Smooth muscle cell (in vitro differentiated cells): ENCODE measurements around the gene POP7. TPM values are rescaled to one million over a fixed set of nuclear protein-coding genes. Genes with fewer than 3 reads are reported as not detected.

ENCODE experiments used
- DNase-seq: peaks from one replicate; lab custom pipeline; 2025; ENCODE audit not compliant: unreplicated experiment; lab: John Stamatoyannopoulos, UW
- H2AFZ ChIP-seq: fragments of 200-600 bp; sonication (generic); 2 replicates; pipeline ENCODE4 v1.6.0; 2016; ENCODE audit warnings: antibody characterized with exemption, low read depth, mild to moderate bottlenecking
- H3F3A ChIP-seq: fragments of 200-600 bp; sonication (generic); 2 replicates; pipeline ENCODE4 v1.6.0; 2017; ENCODE audit warnings: antibody characterized with exemption, low read depth
- H3K27ac ChIP-seq: fragments of 200-600 bp; sonication (generic); 2 replicates; pipeline ENCODE4 v1.5.1; 2016; ENCODE audit warnings: low read depth, mild to moderate bottlenecking
- H3K27me3 ChIP-seq: fragments of 200-600 bp; sonication (generic); 2 replicates; pipeline ENCODE4 v1.6.1; 2016; ENCODE audit warnings: low read depth, mild to moderate bottlenecking
- H3K36me3 ChIP-seq: fragments of 200-600 bp; sonication (generic); 2 replicates; pipeline ENCODE4 v1.5.1; 2016; ENCODE audit warnings: low read depth
- H3K4me1 ChIP-seq: fragments of 200-600 bp; sonication (generic); 2 replicates; pipeline ENCODE4 v1.5.1; 2016; ENCODE audit warnings: low read depth
- H3K4me2 ChIP-seq: fragments of 200-600 bp; sonication (generic); 2 replicates; pipeline ENCODE4 v1.6.0; 2016; ENCODE audit warnings: mild to moderate bottlenecking
- H3K4me3 ChIP-seq: fragments of 200-600 bp; sonication (generic); 2 replicates; pipeline ENCODE4 v1.5.1; 2016; ENCODE audit warnings: mild to moderate bottlenecking
- H3K79me2 ChIP-seq: fragments of 200-600 bp; sonication (generic); 2 replicates; pipeline ENCODE4 v1.6.0; 2016; ENCODE audit warnings: low read depth, mild to moderate bottlenecking
- H3K9ac ChIP-seq: fragments of 200-600 bp; sonication (generic); 2 replicates; pipeline ENCODE4 v1.6.0; 2016; ENCODE audit warnings: low read depth
- H3K9me3 ChIP-seq: fragments of 200-600 bp; sonication (generic); replicated peaks from 2 replicates; pipeline ENCODE4 v1.5.1; 2016; ENCODE audit warnings: low read depth
- H4K20me1 ChIP-seq: fragments of 200-600 bp; sonication (generic); 2 replicates; pipeline ENCODE4 v1.6.0; 2016; ENCODE audit warnings: low read depth
- CTCF ChIP-seq: fragments of 200-600 bp; sonication (generic); IDR thresholded peaks from 2 replicates; pipeline ENCODE4 v1.5.1; 2017; ENCODE audit warnings: borderline replicate concordance, mild to moderate bottlenecking, antibody characterized with exemption; ENCODE audit not compliant: insufficient read depth, poor library complexity, severe bottlenecking
- WGBS: methylation state at CpG from one replicate; pipeline ENCODE4 v1.1.7; 2016; ENCODE audit warnings: low lambda C conversion rate; 5-methylcytosine and 5-hydroxymethylcytosine counted together
- polyA plus RNA-seq: library from polyadenylated mRNA; unstranded; fragments of >200 nt; fragmentation: Nextera tagmentation; extraction: Ambion mirVana; gene quantifications from 2 replicates; pipeline ENCODE4 v1.2.1, GENCODE V29; 2016
- total RNA-seq: library from RNA; depleted of rRNA; stranded (reverse); fragments of >200 nt; gene quantifications from 2 replicates; pipeline ENCODE4 v1.2.3, GENCODE V29; 2014

The POP7 gene
- total and polyA plus RNA-seq, 2 experiments from 2014 or later = 19.5 to 58.7 TPM

DNA sequence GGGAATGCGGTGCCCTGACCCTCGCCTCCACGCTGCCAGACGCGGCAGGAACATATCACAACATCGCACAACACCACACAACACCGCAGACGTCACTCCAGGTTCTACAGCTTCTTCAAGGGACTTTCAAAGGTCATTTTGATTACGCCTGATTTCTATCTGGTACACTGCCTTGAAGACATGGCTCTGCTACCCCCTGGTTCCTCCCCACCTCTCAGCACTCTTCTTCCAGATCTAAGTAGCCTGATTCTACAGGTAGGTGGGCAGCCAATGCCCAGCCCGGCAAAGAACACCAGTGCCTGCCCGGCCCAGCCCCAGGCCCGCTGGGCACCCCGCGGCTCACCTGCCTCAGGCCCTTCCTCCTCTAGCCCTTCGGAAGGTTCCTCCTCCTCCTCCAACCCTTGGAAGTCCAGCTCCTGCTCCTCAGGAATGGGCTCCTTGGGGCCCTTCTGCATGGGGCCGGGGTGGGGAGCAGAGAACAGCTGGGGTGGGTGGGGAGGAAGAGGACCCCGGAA lies 20.2 kb upstream of the POP7 start:
- Histone ChIP-seq H3K4me2 (no peak overlapping the region), H3K9ac (no peak overlapping the region), H3K9me3 (no peaks in the 10 kb centered on the region), H3K36me3 (no peaks in the 10 kb centered on the region), H3F3A (no peaks in the 10 kb centered on the region), H3K27ac (no peak overlapping the region), H4K20me1 (peaks cover 63% of the 10 kb centered on the region), H2AFZ (no peak overlapping the region), H3K4me3 (no peak overlapping the region), H3K4me1 (no peaks in the 10 kb centered on the region), H3K79me2 (peaks cover 28% of the 10 kb centered on the region), H3K27me3 (no peaks in the 10 kb centered on the region)
- 93% methylated on average over 17 of the region's 17 CpGs for WGBS
- TF ChIP-seq CTCF = no peak
- no peak for DNase-seq

DNA sequence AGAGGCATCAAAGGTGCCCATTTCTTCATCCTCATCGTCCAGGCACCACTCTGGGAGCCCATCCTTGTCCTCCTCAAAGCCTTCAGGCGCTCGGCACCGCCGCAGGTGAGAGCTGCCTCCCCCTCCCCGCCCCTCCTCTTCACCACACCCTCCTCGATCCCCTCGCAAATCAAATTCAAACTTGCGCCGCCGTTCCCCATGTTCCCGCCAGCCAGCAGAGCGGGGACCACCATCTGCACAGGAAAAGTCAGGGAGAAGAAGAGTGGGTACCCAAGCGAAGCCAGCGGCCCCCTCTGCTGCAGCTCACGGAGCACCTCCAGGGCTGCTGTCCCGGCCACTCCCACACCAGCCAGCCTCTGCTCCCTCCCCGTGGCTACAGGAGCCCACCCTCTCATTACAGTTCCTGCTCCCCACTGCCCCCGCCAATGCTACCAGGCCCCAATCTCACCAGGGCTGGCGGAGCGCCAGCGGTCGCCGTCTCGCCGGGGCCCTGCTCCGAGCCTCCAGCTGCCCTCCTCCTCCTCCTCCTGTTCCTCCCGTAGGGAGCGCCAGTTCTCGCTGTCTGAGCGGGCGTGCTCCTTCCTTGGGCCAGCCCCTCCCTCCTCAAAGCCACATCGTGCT lies 19.6 kb upstream of the POP7 start:
- Histone ChIP-seq H3K4me2 (no peak overlapping the region), H3K4me3 (no peak overlapping the region), H3K27ac (no peak overlapping the region), H3K36me3 (no peaks in the 10 kb centered on the region), H3K9ac (no peak overlapping the region), H3K4me1 (peaks cover 4% of the 10 kb centered on the region), H3K27me3 (no peaks in the 10 kb centered on the region), H3K79me2 (peaks cover 34% of the 10 kb centered on the region), H3K9me3 (no peaks in the 10 kb centered on the region), H2AFZ (no peak overlapping the region), H4K20me1 (peaks cover 67% of the 10 kb centered on the region), H3F3A (no peaks in the 10 kb centered on the region)
- no peak for DNase-seq
- 95% methylated on average over 31 of the region's 33 CpGs for WGBS
- TF ChIP-seq CTCF = no peak

DNA sequence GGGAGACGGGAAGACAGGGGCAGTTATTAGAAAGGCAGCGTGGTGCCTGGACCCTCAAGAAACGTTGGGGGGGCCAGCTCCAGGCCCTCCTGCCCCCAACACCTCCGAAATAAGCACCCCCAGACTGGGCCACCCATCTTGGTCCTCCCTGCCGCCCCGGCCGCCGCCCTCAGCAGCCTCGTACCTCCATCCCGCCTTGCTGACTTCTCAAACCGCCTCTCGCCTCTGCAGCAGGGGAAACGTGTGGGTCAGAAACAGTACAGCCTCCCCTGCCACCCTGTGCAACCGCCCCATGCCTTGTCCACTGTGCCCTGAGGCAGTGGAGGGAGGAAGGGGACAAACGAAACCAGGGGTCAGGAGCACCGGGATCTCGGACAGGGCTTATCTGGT lies 19.1 kb upstream of the POP7 start:
- Histone ChIP-seq H3K4me1 (peaks cover 8% of the 10 kb centered on the region), H3F3A (no peaks in the 10 kb centered on the region), H3K9me3 (no peaks in the 10 kb centered on the region), H2AFZ (no peak overlapping the region), H3K79me2 (peaks cover 38% of the 10 kb centered on the region), H3K4me3 (no peak overlapping the region), H3K27ac (no peak overlapping the region), H3K27me3 (no peaks in the 10 kb centered on the region), H4K20me1 (peaks cover 67% of the 10 kb centered on the region), H3K9ac (no peak overlapping the region), H3K4me2 (no peak overlapping the region), H3K36me3 (no peaks in the 10 kb centered on the region)
- TF ChIP-seq CTCF = no peak
- DNase-seq = no peak
- 97% methylated on average over 11 of the region's 17 CpGs for WGBS

DNA sequence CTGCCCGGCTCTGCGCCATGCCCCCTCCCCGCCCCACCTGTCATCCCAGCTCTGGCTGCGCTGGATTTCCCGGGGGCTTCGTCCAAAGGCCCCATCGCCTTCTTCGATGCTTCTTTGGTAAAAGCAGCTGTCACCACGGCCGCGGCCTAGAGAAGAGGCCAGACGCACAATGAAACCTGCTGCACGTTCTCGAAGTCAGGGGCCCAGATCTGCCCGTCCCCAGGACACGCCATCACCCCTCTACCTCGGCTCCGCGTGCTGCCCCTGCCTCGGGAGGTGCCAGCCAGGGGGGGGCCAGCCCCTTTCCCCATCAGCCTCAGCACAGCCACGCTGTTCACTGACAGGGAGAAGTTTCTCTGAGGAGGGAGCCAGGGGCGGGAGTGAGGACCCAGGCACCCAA lies 18.7 kb upstream of the POP7 start:
- H3K9ac ChIP-seq = no peak overlapping the region
- H3K4me1 ChIP-seq = peaks cover 13% of the 10 kb centered on the region
- no peak overlapping the region for H3K4me2 ChIP-seq
- H3K4me3 ChIP-seq = no peak overlapping the region
- H3K9me3 ChIP-seq = no peaks in the 10 kb centered on the region
- no peaks in the 10 kb centered on the region for H3K36me3 ChIP-seq
- WGBS = 98% methylated on average over 12 of the region's 22 CpGs
- no peak overlapping the region for H2AFZ ChIP-seq
- no peak for TF ChIP-seq CTCF
- no peaks in the 10 kb centered on the region for H3F3A ChIP-seq
- DNase-seq = no peak
- H4K20me1 ChIP-seq = peaks cover 67% of the 10 kb centered on the region
- peaks cover 42% of the 10 kb centered on the region for H3K79me2 ChIP-seq
- no peak overlapping the region for H3K27ac ChIP-seq
- no peaks in the 10 kb centered on the region for H3K27me3 ChIP-seq
